HL-60 (cell line): ENCODE data around the gene YWHAG.

Source experiments
- DNase-seq, 2 experiments: peaks; one replicate each; pipeline ENCODE4 v3.0.0-alpha.2; 2010 to 2020; ENCODE audit warnings: low read depth in 1 of 2, low spot score in 1 of 2
- H3K27ac ChIP-seq: fragments of 250-450 bp; sonication (Bioruptor Pico); replicated peaks from 2 replicates; pipeline ENCODE4 v1.5.1; 2020; ENCODE audit warnings: mild to moderate bottlenecking, moderate library complexity
- H3K27me3 ChIP-seq: fragments of 250-450 bp; sonication (Bioruptor Pico); 2 replicates; pipeline ENCODE4 v1.5.1; 2021; ENCODE audit warnings: mild to moderate bottlenecking, moderate library complexity; ENCODE audit not compliant: insufficient read depth, poor library complexity, severe bottlenecking
- H3K4me3 ChIP-seq: replicated peaks from 2 replicates; pipeline ENCODE4 v1.5.1; 2011; ENCODE audit warnings: mild to moderate bottlenecking, control low read depth, low read length; ENCODE audit not compliant: insufficient read depth
- CTCF ChIP-seq: IDR thresholded peaks from one replicate; pipeline ENCODE4 v1.5.1; 2011; ENCODE audit warnings: low read length, control low read depth, inconsistent platforms; ENCODE audit not compliant: insufficient read depth
- GABPA ChIP-seq: IDR thresholded peaks from 2 replicates; pipeline ENCODE4 v1.6.1; 2012; ENCODE audit warnings: low read depth
- POLR2AphosphoS5 ChIP-seq: IDR thresholded peaks from 2 replicates; pipeline ENCODE4 v1.6.1; 2012; ENCODE audit warnings: low read depth
- REST ChIP-seq: IDR thresholded peaks from 2 replicates; pipeline ENCODE4 v1.6.1; 2012; ENCODE audit warnings: low read depth; ENCODE audit not compliant: insufficient replicate concordance
- SPI1 ChIP-seq: IDR thresholded peaks from 2 replicates; pipeline ENCODE4 v1.6.1; 2012; ENCODE audit warnings: low read depth, mild to moderate bottlenecking, borderline replicate concordance

Gene YWHAG

GRCh38 chr7:76359111-76359977 lies 553 bp upstream of the YWHAG start:
- peak; percentile 93 to 98 for DNase-seq
- peak overlapping the region; percentile 94 for H3K4me3 ChIP-seq
- peak overlapping the region; percentile 97 for H3K27ac ChIP-seq
- H3K27me3 ChIP-seq = no peaks in the 10 kb centered on the region
- no peak for TF ChIP-seq GABPA
- TF ChIP-seq POLR2AphosphoS5 = no peak
- TF ChIP-seq SPI1 = no peak
- no peak for TF ChIP-seq REST
- peak; percentile 55 for TF ChIP-seq CTCF

- peak in 1 of 2 experiments; percentile 80 for DNase-seq
Observed at GRCh38 chr7:76358011-76358480, 745 bp downstream of the YWHAG start.

GRCh38 chr7:76357475-76358010 lies 1.2 kb downstream of the YWHAG start:
- no peak for TF ChIP-seq REST
- TF ChIP-seq CTCF = no peak
- TF ChIP-seq SPI1 = no peak
- TF ChIP-seq GABPA = no peak
- TF ChIP-seq POLR2AphosphoS5 = no peak
- no peaks in the 10 kb centered on the region for H3K27me3 ChIP-seq
- no peak for DNase-seq
- peak overlapping the region; percentile 97 for H3K27ac ChIP-seq
- H3K4me3 ChIP-seq = peak overlapping the region; percentile 94

More at GRCh38 chr7:76358011-76358480, 745 bp downstream of the YWHAG start:
- TF ChIP-seq SPI1 (peak; percentile 100), POLR2AphosphoS5 (no peak; the same call in 1 of the 2 replicates), GABPA (no peak)
- no peaks in the 10 kb centered on the region for H3K27me3 ChIP-seq
- H3K4me3 ChIP-seq = peak overlapping the region; percentile 94
- peak overlapping the region; percentile 97 for H3K27ac ChIP-seq

GRCh38 chr7:76356823-76357222 lies 2.0 kb downstream of the YWHAG start:
- peak overlapping the region; percentile 97 for H3K27ac ChIP-seq
- DNase-seq = no peak
- TF ChIP-seq CTCF (no peak), SPI1 (no peak)
- H3K4me3 ChIP-seq = peak overlapping the region; percentile 94
- H3K27me3 ChIP-seq = no peaks in the 10 kb centered on the region
